GM23338 (cell line): ENCODE data around the gene HTRA2. TPM values are rescaled to one million over a fixed set of nuclear protein-coding genes. Genes with fewer than 3 reads are reported as not detected.

Experiments used
- ATAC-seq: fragments of 200-7000 bp; cut with Tn5 transposase; 3 replicates; pipeline ENCODE4 v1.9.1; 2020
- DNase-seq: peaks from one replicate; pipeline ENCODE4 v3.0.0-alpha.2; 2015; ENCODE audit warnings: low spot score
- H2AFZ ChIP-seq: fragments of 200-600 bp; sonication (generic); 2 replicates; pipeline ENCODE4 v1.8.0; 2016; ENCODE audit warnings: antibody characterized with exemption, mild to moderate bottlenecking, moderate library complexity
- H3F3A ChIP-seq: fragments of 200-600 bp; sonication (generic); replicated peaks from 2 replicates; pipeline ENCODE4 v1.8.0; 2017; ENCODE audit warnings: antibody characterized with exemption, mixed run types, low read depth
- H3K27ac ChIP-seq: fragments of 200-600 bp; sonication (generic); 2 replicates; pipeline ENCODE4 v1.6.1; 2016; ENCODE audit warnings: low read depth
- H3K27me3 ChIP-seq: fragments of 200-600 bp; sonication (generic); 2 replicates; pipeline ENCODE4 v1.8.0; 2016; ENCODE audit warnings: mild to moderate bottlenecking, mixed run types, moderate library complexity; ENCODE audit not compliant: insufficient read depth
- H3K36me3 ChIP-seq: fragments of 200-600 bp; sonication (generic); 2 replicates; pipeline ENCODE4 v1.8.0; 2016; ENCODE audit warnings: mild to moderate bottlenecking; ENCODE audit not compliant: insufficient read depth
- H3K4me1 ChIP-seq: fragments of 200-600 bp; sonication (generic); 2 replicates; pipeline ENCODE4 v1.8.0; 2016; ENCODE audit warnings: mild to moderate bottlenecking, moderate library complexity; ENCODE audit not compliant: insufficient read depth
- H3K4me2 ChIP-seq: fragments of 200-600 bp; sonication (generic); 2 replicates; pipeline ENCODE4 v1.7.1; 2017; ENCODE audit warnings: mixed run types
- H3K4me3 ChIP-seq: fragments of 200-600 bp; sonication (generic); 2 replicates; pipeline ENCODE4 v1.6.1; 2016; ENCODE audit warnings: mixed run types
- H3K79me2 ChIP-seq: fragments of 200-600 bp; sonication (generic); replicated peaks from 2 replicates; pipeline ENCODE4 v1.8.0; 2017; ENCODE audit warnings: mild to moderate bottlenecking; ENCODE audit not compliant: insufficient read depth
- H3K9me2 ChIP-seq: fragments of 200-600 bp; sonication (generic); 2 replicates; pipeline ENCODE4 v1.8.0; 2017; ENCODE audit not compliant: insufficient read depth
- H4K20me1 ChIP-seq: fragments of 200-600 bp; sonication (generic); replicated peaks from 2 replicates; pipeline ENCODE4 v1.8.0; 2017; ENCODE audit warnings: mild to moderate bottlenecking; ENCODE audit not compliant: insufficient read depth
- H3K27ac Mint-ChIP-seq: 2 replicates; pipeline ENCODE4 v1.8.0; 2020; ENCODE audit warnings: inconsistent platforms, mild to moderate bottlenecking, moderate library complexity, mixed read lengths
- H3K27me3 Mint-ChIP-seq: 3 replicates; pipeline ENCODE4 v1.8.0; 2022; ENCODE audit warnings: low read depth, mild to moderate bottlenecking, moderate library complexity, mixed read lengths, inconsistent platforms; ENCODE audit not compliant: insufficient read depth, poor library complexity
- H3K36me3 Mint-ChIP-seq: 3 replicates; pipeline ENCODE4 v1.8.0; 2021; ENCODE audit warnings: low read depth, mild to moderate bottlenecking, inconsistent platforms, moderate library complexity, mixed read lengths
- H3K4me1 Mint-ChIP-seq: 3 replicates; pipeline ENCODE4 v1.8.0; 2020; ENCODE audit warnings: mild to moderate bottlenecking, inconsistent platforms, mixed read lengths
- H3K4me3 Mint-ChIP-seq: 3 replicates; pipeline ENCODE4 v1.8.0; 2021; ENCODE audit warnings: moderate library complexity, mild to moderate bottlenecking, inconsistent platforms, mixed read lengths
- H3K9me3 Mint-ChIP-seq: 3 replicates; pipeline ENCODE4 v1.8.0; 2020; ENCODE audit warnings: moderate library complexity, mild to moderate bottlenecking, inconsistent platforms, mixed read lengths
- CREB1 ChIP-seq: fragments of 250-450 bp; sonication (Bioruptor Pico); IDR thresholded peaks from 2 replicates; pipeline ENCODE4 v1.5.0; 2020; ENCODE audit warnings: low read depth, mild to moderate bottlenecking, moderate library complexity
- ETS1 ChIP-seq: IDR thresholded peaks from 2 replicates; pipeline ENCODE4 v1.6.1; 2016; ENCODE audit warnings: antibody characterized with exemption
- EZH2 ChIP-seq: fragments of 200-600 bp; sonication (generic); IDR thresholded peaks from one replicate; pipeline ENCODE4 v1.8.0; 2017; ENCODE audit warnings: antibody characterized with exemption, mild to moderate bottlenecking, low read depth; ENCODE audit not compliant: unreplicated experiment
- EZH2phosphoT487 ChIP-seq: fragments of 200-600 bp; sonication (generic); IDR thresholded peaks from one replicate; pipeline ENCODE4 v1.8.1; 2018; ENCODE audit warnings: antibody characterized with exemption; ENCODE audit not compliant: unreplicated experiment
- JUNB ChIP-seq: IDR thresholded peaks from one replicate; pipeline ENCODE4 v1.6.1; 2016; ENCODE audit warnings: antibody characterized with exemption; ENCODE audit not compliant: unreplicated experiment
- NANOG ChIP-seq: IDR thresholded peaks from 2 replicates; pipeline ENCODE4 v1.6.1; 2016; ENCODE audit warnings: antibody characterized with exemption, borderline replicate concordance
- POLR2AphosphoS5 ChIP-seq: IDR thresholded peaks from 2 replicates; pipeline ENCODE4 v1.6.1; 2016; ENCODE audit warnings: antibody characterized with exemption, low read depth
- REST ChIP-seq: IDR thresholded peaks from one replicate; pipeline ENCODE4 v1.6.1; 2018; ENCODE audit warnings: antibody characterized with exemption; ENCODE audit not compliant: unreplicated experiment
- STAT1 ChIP-seq: IDR thresholded peaks from one replicate; pipeline ENCODE4 v1.6.1; 2016; ENCODE audit warnings: antibody characterized with exemption; ENCODE audit not compliant: unreplicated experiment
- ZNF114 ChIP-seq: fragments of 250-450 bp; sonication (Bioruptor Pico); IDR thresholded peaks from 2 replicates; pipeline ENCODE4 v1.5.0; 2020; ENCODE audit warnings: mild to moderate bottlenecking, moderate library complexity
- ZNF331 ChIP-seq: fragments of 250-450 bp; sonication (Bioruptor Pico); IDR thresholded peaks from 2 replicates; pipeline ENCODE4 v1.5.0; 2020; ENCODE audit warnings: low read depth, mild to moderate bottlenecking, moderate library complexity
- ZNF462 ChIP-seq: fragments of 250-450 bp; sonication (Bioruptor Pico); IDR thresholded peaks from 2 replicates; pipeline ENCODE4 v1.5.0; 2020; ENCODE audit warnings: mild to moderate bottlenecking, moderate library complexity
- polyA plus RNA-seq: library from polyadenylated mRNA; unstranded; fragments of >200 nt; fragmentation: Nextera tagmentation; extraction: Ambion mirVana; gene quantifications from 2 replicates; pipeline ENCODE4 v1.2.1, GENCODE V29; 2016
- total RNA-seq: library from RNA; depleted of rRNA; stranded (reverse); fragments of >200 nt; shearing (Covaris generic); gene quantifications from 2 replicates; pipeline ENCODE4 v1.2.3, GENCODE V29; 2014

Gene HTRA2
- total and polyA plus RNA-seq, 2 experiments from 2014 or later: 17.8 to 19.7 TPM

GRCh38 chr2:74535440-74535965 lies 5.8 kb downstream of the HTRA2 start:
- Mint-ChIP-seq H3K4me3 (no peak overlapping the region), H3K27me3 (peaks cover 2% of the 10 kb centered on the region), H3K36me3 (peaks cover 23% of the 10 kb centered on the region), H3K4me1 (peaks cover 5% of the 10 kb centered on the region), H3K27ac (no peak overlapping the region), H3K9me3 (no peaks in the 10 kb centered on the region; the same call in 2 of the 3 replicates)
- no peak overlapping the region for H3K4me2 ChIP-seq
- ATAC-seq: no peak
- H3K4me3 ChIP-seq: no peak overlapping the region
- no peaks in the 10 kb centered on the region for H3K27me3 ChIP-seq
- H3K4me1 ChIP-seq: no peaks in the 10 kb centered on the region; the same call in 1 of the 2 replicates
- H3K79me2 ChIP-seq: no peaks in the 10 kb centered on the region
- no peak overlapping the region for H2AFZ ChIP-seq
- no peaks in the 10 kb centered on the region for H3K36me3 ChIP-seq
- H3F3A ChIP-seq: 0 out of 2 replicates have a peak, but pooled peaks cover 2% of the 10 kb centered on the region
- TF ChIP-seq STAT1: no peak
- TF ChIP-seq ZNF331 (CRISPR knock-in tag): no peak
- TF ChIP-seq ZNF462: no peak
- no peak for TF ChIP-seq ETS1
- no peak for TF ChIP-seq POLR2AphosphoS5
- no peak for TF ChIP-seq ZNF114
- TF ChIP-seq REST: no peak
- TF ChIP-seq NANOG: no peak
- TF ChIP-seq JUNB: no peak
- no peak for TF ChIP-seq EZH2phosphoT487
- no peak for TF ChIP-seq EZH2
- TF ChIP-seq CREB1 (CRISPR knock-in tag): no peak
- H3K9me2 ChIP-seq: no peaks in the 10 kb centered on the region
- no peak for DNase-seq
- H3K27ac ChIP-seq: no peak overlapping the region
- no peaks in the 10 kb centered on the region; the same call in 1 of the 2 replicates for H4K20me1 ChIP-seq
